Type B pancreatic cell (in vitro differentiated cells): ENCODE data around the gene SMIM33. TPM values are rescaled to one million over a fixed set of nuclear protein-coding genes. Genes with fewer than 3 reads are reported as not detected.

Experiments used
- DNase-seq: peaks from one replicate; pipeline ENCODE4 v3.0.0; 2021; ENCODE audit warnings: mixed read lengths; ENCODE audit not compliant: unreplicated experiment; ENCODE audit errors: extremely low spot score
- H3K27ac Mint-ChIP-seq: 2 replicates; pipeline ENCODE4 v1.8.0; 2021; ENCODE audit warnings: mild to moderate bottlenecking, mixed read lengths
- H3K27me3 Mint-ChIP-seq: 2 replicates; pipeline ENCODE4 v1.8.0; 2021; ENCODE audit warnings: mixed read lengths
- H3K36me3 Mint-ChIP-seq: 2 replicates; pipeline ENCODE4 v1.8.0; 2021; ENCODE audit warnings: mixed read lengths
- H3K4me1 Mint-ChIP-seq: one replicate; pipeline ENCODE4 v1.8.0; 2021; ENCODE audit warnings: mixed read lengths; ENCODE audit not compliant: unreplicated experiment
- H3K4me3 Mint-ChIP-seq: 2 replicates; pipeline ENCODE4 v1.8.0; 2021; ENCODE audit warnings: mild to moderate bottlenecking, mixed read lengths
- H3K9me3 Mint-ChIP-seq: 2 replicates; pipeline ENCODE4 v1.8.0; 2021; ENCODE audit warnings: mixed read lengths
- CTCF ChIP-seq: fragments of 200-600 bp; sonication (generic); conservative IDR thresholded peaks from 2 replicates; pipeline ENCODE4 v1.5.0; 2021; ENCODE audit warnings: antibody characterized with exemption, mild to moderate bottlenecking
- total RNA-seq: library from RNA; stranded (reverse); gene quantifications from 2 replicates; pipeline ENCODE4 v1.2.1, GENCODE V29; 2021; ENCODE audit warnings: low replicate concordance

The SMIM33 gene
- total RNA-seq, 1 donor from 2014 or later = not detected

GRCh38 chr5:139462586-139463276 is 8.1 kb upstream of the SMIM33 start, which contains the start of gene ECSCR:
Gene ECSCR, minus strand, starts transcription at chr5:139462743. Its CDS starts 73 bp downstream, at chr5:139462670.
- no peak within 1 kb of the TSS for H3K4me3 Mint-ChIP-seq
- H3K9me3 Mint-ChIP-seq = no peaks in the 10 kb centered on the region
- H3K27ac Mint-ChIP-seq = no peak within 1 kb of the TSS
- H3K4me1 Mint-ChIP-seq = peaks cover 10% of the 10 kb centered on the region
- H3K36me3 Mint-ChIP-seq = no peaks in the 10 kb centered on the region
- DNase-seq = no peak
- H3K27me3 Mint-ChIP-seq = no peaks in the 10 kb centered on the region
- no peak for TF ChIP-seq CTCF

GRCh38 chr5:139468421-139468931 is 2.3 kb upstream of the SMIM33 start:
- DNase-seq = no peak
- H3K4me1 Mint-ChIP-seq = peaks cover 25% of the 10 kb centered on the region
- no peaks in the 10 kb centered on the region for H3K9me3 Mint-ChIP-seq
- H3K36me3 Mint-ChIP-seq = no peaks in the 10 kb centered on the region
- peaks cover 10% of the 10 kb centered on the region for H3K27me3 Mint-ChIP-seq
- TF ChIP-seq CTCF = no peak
- H3K4me3 Mint-ChIP-seq = no peak overlapping the region
- H3K27ac Mint-ChIP-seq = no peak overlapping the region

GRCh38 chr5:139472386-139473030 is 1.7 kb downstream of the SMIM33 start:
- no peak for TF ChIP-seq CTCF
- Mint-ChIP-seq H3K4me1 (peaks cover 35% of the 10 kb centered on the region), H3K27me3 (peaks cover 10% of the 10 kb centered on the region), H3K36me3 (no peaks in the 10 kb centered on the region), H3K9me3 (no peaks in the 10 kb centered on the region), H3K4me3 (no peak overlapping the region), H3K27ac (no peak overlapping the region)
- DNase-seq = no peak

- H3K27me3 Mint-ChIP-seq = peaks cover 10% of the 10 kb centered on the region
- no peaks in the 10 kb centered on the region for H3K9me3 Mint-ChIP-seq
- H3K4me1 Mint-ChIP-seq = peaks cover 35% of the 10 kb centered on the region
- H3K27ac Mint-ChIP-seq = peak overlapping the region; percentile 63
- H3K36me3 Mint-ChIP-seq = no peaks in the 10 kb centered on the region
- no peak for TF ChIP-seq CTCF
- DNase-seq = no peak
- no peak overlapping the region for H3K4me3 Mint-ChIP-seq
Observed at GRCh38 chr5:139473105-139473504, 2.3 kb downstream of the SMIM33 start.

GRCh38 chr5:139473565-139473964 is 2.8 kb downstream of the SMIM33 start:
- H3K4me1 Mint-ChIP-seq = peaks cover 32% of the 10 kb centered on the region
- no peak overlapping the region for H3K27ac Mint-ChIP-seq
- H3K36me3 Mint-ChIP-seq = no peaks in the 10 kb centered on the region
- no peak for TF ChIP-seq CTCF
- H3K27me3 Mint-ChIP-seq = peaks cover 10% of the 10 kb centered on the region
- no peak overlapping the region for H3K4me3 Mint-ChIP-seq
- no peaks in the 10 kb centered on the region for H3K9me3 Mint-ChIP-seq
- no peak for DNase-seq
